ENCODE results near the gene MYL6B.

DNA sequence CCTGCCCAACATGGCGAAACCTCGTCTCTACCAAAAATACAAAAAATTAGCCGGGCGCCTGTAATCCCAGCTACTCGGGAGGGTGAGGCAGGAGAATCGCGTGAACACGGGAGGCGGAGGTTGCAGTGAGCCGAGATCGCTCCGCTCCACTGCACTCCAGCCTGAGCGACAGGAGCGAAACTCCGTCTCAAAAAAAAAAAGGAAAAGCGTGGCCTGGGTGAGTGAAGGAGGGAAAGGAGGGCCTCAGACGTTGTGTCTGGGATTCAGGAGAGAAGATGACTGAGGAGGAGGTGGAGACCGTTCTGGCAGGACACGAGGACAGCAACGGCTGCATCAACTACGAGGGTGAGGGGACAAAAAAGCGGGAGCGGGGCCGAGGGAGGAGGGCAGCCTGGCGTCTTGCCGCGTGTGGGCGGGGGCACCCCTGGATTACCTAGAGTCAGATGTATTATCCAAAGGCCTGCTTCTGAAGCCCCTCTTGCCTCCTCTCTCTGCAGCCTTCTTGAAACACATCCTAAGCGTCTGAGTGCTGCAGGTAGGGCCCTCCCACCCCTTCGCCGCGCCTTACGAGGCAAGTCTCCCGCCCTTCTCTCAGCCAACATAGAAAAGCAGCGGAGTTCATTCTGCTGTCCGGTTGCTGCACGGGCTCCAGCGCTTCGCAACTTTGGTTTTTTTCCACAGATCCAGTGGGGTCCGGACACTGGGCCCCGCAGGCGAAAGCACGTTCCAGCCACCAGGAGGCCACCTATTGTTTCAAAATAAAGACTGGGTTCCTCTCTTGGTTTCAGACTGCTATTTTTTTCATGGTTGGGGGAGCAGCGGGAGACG lies 5.0 kb downstream of the MYL6B start:
- TF ChIP-seq EZH2phosphoT487 (IDR thresholded peaks at IDR 0.05) (no peak), EZH2 (IDR thresholded peaks at IDR 0.05) (no peak)
- TF ChIP-seq, protein P1, sequence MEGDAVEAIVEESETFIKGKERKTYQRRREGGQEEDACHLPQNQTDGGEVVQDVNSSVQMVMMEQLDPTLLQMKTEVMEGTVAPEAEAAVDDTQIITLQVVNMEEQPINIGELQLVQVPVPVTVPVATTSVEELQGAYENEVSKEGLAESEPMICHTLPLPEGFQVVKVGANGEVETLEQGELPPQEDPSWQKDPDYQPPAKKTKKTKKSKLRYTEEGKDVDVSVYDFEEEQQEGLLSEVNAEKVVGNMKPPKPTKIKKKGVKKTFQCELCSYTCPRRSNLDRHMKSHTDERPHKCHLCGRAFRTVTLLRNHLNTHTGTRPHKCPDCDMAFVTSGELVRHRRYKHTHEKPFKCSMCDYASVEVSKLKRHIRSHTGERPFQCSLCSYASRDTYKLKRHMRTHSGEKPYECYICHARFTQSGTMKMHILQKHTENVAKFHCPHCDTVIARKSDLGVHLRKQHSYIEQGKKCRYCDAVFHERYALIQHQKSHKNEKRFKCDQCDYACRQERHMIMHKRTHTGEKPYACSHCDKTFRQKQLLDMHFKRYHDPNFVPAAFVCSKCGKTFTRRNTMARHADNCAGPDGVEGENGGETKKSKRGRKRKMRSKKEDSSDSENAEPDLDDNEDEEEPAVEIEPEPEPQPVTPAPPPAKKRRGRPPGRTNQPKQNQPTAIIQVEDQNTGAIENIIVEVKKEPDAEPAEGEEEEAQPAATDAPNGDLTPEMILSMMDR (IDR thresholded peaks at IDR 0.05), result peak; percentile 63
